Mesothelial cell of epicardium (in vitro differentiated cells): ENCODE results near the gene TMEM208. TPM values are rescaled to one million over a fixed set of nuclear protein-coding genes. Genes with fewer than 3 reads are reported as not detected.

ENCODE experiments used
- DNase-seq, 2 experiments: peaks; one replicate each; pipeline ENCODE4 v3.0.0; 2021; ENCODE audit warnings: low spot score in 2 of 2; ENCODE audit not compliant: unreplicated experiment in 2 of 2
- H3K27ac Mint-ChIP-seq: 2 replicates; pipeline ENCODE4 v1.8.0; 2021; ENCODE audit warnings: mixed read lengths
- H3K27me3 Mint-ChIP-seq: 2 replicates; pipeline ENCODE4 v1.8.0; 2021; ENCODE audit warnings: low read depth, mixed read lengths
- H3K36me3 Mint-ChIP-seq: 2 replicates; pipeline ENCODE4 v1.8.0; 2021; ENCODE audit warnings: mixed read lengths
- H3K4me1 Mint-ChIP-seq: 2 replicates; pipeline ENCODE4 v1.8.0; 2021; ENCODE audit warnings: mixed read lengths
- H3K4me3 Mint-ChIP-seq: 2 replicates; pipeline ENCODE4 v1.8.0; 2021; ENCODE audit warnings: mild to moderate bottlenecking, moderate library complexity, mixed read lengths
- H3K9me3 Mint-ChIP-seq: 2 replicates; pipeline ENCODE4 v1.8.0; 2021; ENCODE audit warnings: mixed read lengths
- CTCF ChIP-seq: fragments of 200-600 bp; sonication (generic); IDR thresholded peaks from one replicate; pipeline ENCODE4 v1.5.0; 2021; ENCODE audit warnings: antibody characterized with exemption; ENCODE audit not compliant: unreplicated experiment
- total RNA-seq: library from RNA; stranded (reverse); gene quantifications from 3 replicates; pipeline ENCODE4 v1.2.1, GENCODE V29; 2021

Gene TMEM208
- total RNA-seq, 1 donor from 2014 or later: 36.3 TPM

- DNase-seq: no peak
- no peak for TF ChIP-seq CTCF
- no peak overlapping the region for H3K27ac Mint-ChIP-seq
- no peaks in the 10 kb centered on the region for H3K36me3 Mint-ChIP-seq
- peaks cover 24% of the 10 kb centered on the region for H3K4me1 Mint-ChIP-seq
- peak overlapping the region; percentile 66 for H3K4me3 Mint-ChIP-seq
- H3K9me3 Mint-ChIP-seq: no peaks in the 10 kb centered on the region
- H3K27me3 Mint-ChIP-seq: peaks cover 48% of the 10 kb centered on the region
These were observed 23.1 kb downstream of the TMEM208 start for GRCh38 chr16:67250045-67250327.

GRCh38 chr16:67252609-67253497 is 25.9 kb downstream of the TMEM208 start:
- Mint-ChIP-seq H3K4me1 (peaks cover 17% of the 10 kb centered on the region), H3K36me3 (no peaks in the 10 kb centered on the region), H3K27me3 (peaks cover 50% of the 10 kb centered on the region), H3K27ac (no peak overlapping the region), H3K4me3 (no peak overlapping the region), H3K9me3 (no peaks in the 10 kb centered on the region)
- DNase-seq: no peak
- TF ChIP-seq CTCF: no peak

- no peak for TF ChIP-seq CTCF
- no peaks in the 10 kb centered on the region for H3K9me3 Mint-ChIP-seq
- H3K27me3 Mint-ChIP-seq: peaks cover 32% of the 10 kb centered on the region
- no peak overlapping the region for H3K27ac Mint-ChIP-seq
- H3K36me3 Mint-ChIP-seq: no peaks in the 10 kb centered on the region
- H3K4me1 Mint-ChIP-seq: peaks cover under 1% of the 10 kb centered on the region
- no peak for DNase-seq
- no peak overlapping the region for H3K4me3 Mint-ChIP-seq
These were observed 28.0 kb downstream of the TMEM208 start for GRCh38 chr16:67254801-67255552.

GRCh38 chr16:67255553-67256221 is 28.8 kb downstream of the TMEM208 start:
- H3K36me3 Mint-ChIP-seq: no peaks in the 10 kb centered on the region
- TF ChIP-seq CTCF: no peak
- H3K27me3 Mint-ChIP-seq: peaks cover 25% of the 10 kb centered on the region
- H3K4me1 Mint-ChIP-seq: no peaks in the 10 kb centered on the region
- H3K9me3 Mint-ChIP-seq: no peaks in the 10 kb centered on the region
- H3K4me3 Mint-ChIP-seq: no peak overlapping the region
- H3K27ac Mint-ChIP-seq: no peak overlapping the region
- no peak for DNase-seq

GRCh38 chr16:67256701-67257230 is 29.8 kb downstream of the TMEM208 start:
- Mint-ChIP-seq H3K36me3 (no peaks in the 10 kb centered on the region), H3K27me3 (peaks cover 18% of the 10 kb centered on the region), H3K4me1 (no peaks in the 10 kb centered on the region), H3K9me3 (peaks cover 3% of the 10 kb centered on the region), H3K4me3 (no peak overlapping the region), H3K27ac (no peak overlapping the region)
- no peak for DNase-seq
- no peak for TF ChIP-seq CTCF
